Central memory CD4-positive, alpha-beta T cell (primary cell): ENCODE data around the gene PTOV1.
A peak's percentile ranks its signal among the peaks of the same experiment; 100 is the strongest.

Experiments
- DNase-seq: peaks from one replicate; pipeline ENCODE4 v3.0.0; 2022

PTOV1 gene

DNA sequence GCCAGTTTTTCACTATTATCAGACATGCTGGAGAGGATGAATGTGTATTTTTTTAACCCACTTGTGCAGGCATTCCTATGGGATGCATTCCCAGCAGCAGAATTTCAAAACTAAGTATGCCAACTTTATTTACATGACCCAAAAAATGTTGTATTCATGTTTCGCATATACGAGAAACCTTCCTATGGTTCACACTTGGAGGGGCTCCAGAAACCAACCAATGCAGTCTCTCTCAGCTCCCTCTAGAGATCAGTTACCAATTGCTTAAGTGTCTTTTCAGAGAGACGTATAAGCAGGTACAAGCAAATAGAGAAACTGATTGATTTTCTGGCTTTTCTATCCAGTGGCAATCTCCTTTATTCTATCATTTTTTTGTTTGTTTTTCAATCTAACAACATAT lies 5.5 kb upstream of the PTOV1 start:
- DNase-seq = no peak

DNA sequence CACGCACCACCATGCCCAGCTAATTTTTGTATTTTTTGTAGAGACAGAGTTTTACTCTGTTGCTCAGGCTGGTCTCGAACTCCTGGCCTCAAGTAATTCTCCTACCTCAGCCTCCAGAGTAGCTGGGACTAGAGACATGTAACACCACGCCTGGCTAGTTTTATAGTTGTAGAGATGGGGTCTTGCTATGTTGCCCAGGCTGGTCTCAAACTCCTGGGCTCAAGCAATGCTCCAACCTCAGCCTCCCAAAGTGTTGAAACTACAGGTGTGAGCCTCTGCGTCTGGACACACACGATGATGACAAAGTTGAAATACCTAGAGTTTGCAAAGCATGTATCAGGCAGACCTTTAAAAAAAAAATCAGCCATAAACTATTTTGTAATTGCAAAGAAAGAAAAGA lies 4.6 kb upstream of the PTOV1 start:
- DNase-seq = no peak

DNA sequence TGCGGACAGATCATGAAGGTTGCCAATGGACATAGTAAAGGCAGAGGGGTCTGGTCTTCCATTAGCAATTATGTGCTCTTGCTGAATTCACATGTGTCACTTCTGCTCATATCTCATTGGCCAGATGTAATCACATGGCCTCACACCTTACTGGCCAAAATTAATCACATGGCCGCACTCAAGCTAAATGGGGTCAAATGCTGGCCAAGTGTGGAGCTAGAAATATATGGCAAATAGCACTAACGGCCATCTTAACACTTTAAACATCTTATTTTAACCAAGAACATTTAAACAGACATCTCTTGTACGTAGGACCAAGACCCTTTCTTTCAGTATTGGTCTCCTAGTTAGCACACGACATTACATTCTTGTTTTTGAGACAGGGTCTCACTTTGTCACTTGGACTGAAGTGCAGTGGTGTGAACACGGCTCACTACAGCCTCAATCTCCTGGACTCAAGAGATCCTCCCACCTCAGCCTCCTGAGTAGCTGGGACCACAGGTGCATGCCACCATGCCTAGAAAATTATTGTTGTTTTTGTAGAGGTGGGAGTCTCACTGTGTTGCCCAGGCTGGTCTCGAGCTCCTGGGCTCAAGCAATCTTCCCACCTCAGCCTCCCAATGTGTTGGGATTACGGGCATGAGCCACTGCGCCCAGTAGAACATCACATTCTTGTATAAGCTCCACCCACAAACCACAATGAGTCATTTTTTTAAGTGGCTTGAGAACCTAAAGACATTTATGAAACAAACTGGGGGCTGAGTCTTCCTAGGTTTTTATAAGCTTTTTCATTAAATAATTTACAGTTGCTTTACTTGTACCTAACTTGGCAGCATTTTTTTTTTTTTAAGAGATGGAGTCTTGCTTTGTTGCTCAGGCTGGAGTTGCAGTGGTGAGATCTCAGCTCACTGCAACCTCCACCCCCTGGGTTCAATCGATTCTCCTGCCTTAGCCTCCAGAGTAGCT lies 2.9 kb upstream of the PTOV1 start:
- peak; percentile 23 for DNase-seq

DNA sequence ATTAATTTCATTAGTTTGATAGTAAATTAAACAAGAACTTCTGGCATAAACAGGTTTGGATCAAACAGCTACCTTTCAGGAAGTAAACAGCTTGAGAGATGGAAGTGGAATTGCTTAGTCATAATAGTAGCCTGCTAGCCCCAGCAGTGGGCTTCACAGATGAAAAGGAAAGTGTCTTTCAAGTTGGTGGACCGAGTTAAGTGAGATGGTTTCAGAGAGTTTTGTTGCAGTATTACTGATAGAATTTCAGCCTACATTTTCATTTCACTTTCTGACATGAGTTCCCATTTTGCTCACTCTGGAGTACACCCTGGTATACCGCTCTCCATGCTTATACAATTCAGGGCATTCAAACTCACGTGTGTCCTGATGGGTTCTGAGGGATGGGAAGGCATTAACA lies 2.0 kb upstream of the PTOV1 start:
- DNase-seq = no peak

DNA sequence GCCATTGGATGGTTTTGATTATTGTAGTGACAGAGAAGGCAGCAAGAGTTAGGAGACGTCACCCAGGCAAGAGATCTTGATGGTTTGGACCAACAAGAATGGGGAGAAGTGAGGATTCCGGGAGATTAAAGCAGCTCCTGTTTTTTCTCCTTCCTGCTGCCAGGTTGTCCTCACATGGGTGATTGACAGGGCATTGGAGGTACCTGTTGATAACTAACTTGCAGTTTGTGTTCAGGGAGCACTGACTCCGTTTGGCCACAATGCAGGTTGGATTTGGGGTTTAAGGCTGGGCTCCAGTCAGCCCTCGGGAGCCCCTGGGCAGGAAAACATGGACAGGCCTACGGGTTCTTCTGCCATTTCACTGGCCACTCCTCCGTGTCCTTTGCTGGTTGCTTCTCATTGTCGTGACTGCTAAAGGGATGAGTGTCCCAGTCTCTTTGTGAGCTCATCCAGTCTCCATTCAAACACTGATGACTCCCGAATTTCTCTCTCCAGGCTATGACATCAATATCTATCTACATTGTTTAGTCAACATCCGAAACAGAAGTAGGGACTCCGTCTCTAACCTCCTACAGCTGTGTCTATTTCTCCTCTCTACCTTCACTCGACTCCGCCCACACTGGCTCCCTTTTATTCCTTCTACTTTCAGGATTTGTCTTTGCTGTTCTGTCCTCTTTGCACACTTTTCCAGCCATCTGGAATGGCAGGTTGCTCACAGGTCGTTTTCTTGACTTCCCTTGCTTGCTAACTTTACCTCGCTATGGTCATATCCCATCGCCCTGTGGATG lies 1.3 kb upstream of the PTOV1 start:
- no peak for DNase-seq

DNA sequence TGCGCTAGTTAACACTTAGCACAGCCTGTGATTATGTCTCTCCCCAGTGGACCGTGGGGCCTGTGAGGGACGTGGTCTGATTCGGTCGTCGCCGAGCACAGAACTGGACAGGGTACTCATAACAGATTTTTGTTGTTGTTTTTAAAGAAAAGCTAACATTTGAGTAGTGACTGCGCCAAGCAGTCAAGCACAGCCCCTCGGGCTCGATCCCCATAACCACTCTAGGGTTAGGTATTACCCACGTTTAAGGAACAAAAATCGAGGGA lies 805 bp upstream of the PTOV1 start:
- DNase-seq = no peak

DNA sequence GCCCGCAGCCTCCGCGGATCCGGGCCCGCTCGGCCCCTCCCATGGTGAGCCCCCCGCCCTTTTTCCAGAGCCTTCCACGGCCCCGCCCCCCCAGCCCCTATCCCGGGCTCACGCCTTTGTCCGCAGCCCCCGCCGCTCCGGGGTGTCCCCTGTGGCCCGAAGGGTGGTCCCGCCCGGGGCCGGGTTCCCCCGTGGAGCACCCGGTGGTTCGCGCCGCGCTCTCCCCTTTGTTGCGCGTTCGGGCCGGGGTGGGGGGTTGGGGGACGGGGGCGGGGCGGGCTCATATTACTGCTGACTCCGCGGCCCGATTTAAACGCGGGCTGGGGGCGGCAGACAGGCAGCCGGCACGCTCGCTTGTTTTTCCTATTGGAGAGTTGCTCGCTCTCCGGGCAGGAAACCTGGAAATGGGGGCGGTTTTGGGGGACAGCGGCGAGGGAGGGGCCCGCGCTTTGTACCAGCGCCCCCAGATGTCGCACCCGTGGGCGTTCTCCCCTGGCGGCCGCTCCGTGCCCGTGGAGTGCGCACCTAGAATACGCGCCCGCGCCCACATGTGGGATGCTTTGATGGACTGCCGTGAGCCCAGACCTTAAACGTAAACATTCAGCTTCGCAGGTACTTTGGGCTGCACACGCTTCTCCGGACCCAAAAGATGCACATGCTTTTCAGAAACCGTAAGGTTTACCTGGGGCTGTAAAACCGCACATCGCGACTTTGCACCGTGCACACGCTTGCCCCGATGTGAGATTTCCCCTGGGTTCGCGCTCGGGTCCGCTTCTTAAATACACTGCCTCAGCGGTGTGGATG lies 699 bp downstream of the PTOV1 start:
- peak; percentile 18 for DNase-seq

DNA sequence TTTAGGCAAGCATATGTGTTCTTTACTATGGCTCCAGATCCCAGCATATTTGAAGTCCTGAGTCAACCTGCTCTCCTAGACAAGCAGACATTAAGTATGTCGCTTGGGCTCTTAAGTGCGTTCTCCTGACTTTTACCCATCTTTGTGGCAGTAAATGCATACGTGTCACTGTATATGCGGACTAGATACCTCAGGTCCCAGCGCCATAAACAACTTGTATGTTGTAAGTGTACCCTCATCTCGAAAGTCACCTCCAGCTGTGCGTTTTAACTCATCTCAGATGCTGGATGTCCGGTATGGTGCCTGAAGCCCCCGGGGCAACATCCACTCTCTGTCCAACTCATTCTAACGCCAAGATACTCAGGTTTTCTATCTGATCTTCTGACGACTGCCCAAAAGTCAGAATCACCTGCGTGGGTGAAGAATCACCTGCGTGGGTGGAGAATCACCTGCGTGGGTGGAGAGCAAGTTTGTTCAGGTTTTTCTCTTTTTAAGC lies 1.7 kb downstream of the PTOV1 start:
- DNase-seq = no peak

DNA sequence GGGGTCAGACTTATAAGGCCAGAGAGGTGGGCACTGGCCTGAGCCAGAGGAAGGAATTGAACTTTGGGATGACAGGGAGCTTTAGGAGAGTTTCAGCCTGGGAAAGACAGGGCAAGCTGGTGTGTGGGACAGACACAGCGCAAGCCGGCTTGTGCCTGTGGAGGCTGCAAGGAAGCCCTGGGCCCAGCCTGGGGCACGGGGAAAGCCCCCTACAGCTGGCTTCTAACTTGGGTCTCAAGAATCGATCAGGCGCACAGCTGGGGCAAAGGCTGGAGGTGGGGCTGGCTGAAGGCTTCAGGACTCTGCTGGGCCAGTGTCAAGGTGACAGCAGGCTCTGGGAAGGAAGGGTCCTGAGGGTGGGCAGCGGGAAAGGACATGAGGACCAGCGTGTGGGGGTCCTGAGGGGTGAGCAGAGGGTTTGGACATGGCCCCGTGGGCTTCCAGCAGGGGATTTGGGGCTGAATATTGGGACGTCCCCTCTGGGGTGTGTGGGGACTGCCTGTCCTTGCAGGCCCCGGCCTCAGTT lies 3.0 kb downstream of the PTOV1 start:
- DNase-seq = no peak

DNA sequence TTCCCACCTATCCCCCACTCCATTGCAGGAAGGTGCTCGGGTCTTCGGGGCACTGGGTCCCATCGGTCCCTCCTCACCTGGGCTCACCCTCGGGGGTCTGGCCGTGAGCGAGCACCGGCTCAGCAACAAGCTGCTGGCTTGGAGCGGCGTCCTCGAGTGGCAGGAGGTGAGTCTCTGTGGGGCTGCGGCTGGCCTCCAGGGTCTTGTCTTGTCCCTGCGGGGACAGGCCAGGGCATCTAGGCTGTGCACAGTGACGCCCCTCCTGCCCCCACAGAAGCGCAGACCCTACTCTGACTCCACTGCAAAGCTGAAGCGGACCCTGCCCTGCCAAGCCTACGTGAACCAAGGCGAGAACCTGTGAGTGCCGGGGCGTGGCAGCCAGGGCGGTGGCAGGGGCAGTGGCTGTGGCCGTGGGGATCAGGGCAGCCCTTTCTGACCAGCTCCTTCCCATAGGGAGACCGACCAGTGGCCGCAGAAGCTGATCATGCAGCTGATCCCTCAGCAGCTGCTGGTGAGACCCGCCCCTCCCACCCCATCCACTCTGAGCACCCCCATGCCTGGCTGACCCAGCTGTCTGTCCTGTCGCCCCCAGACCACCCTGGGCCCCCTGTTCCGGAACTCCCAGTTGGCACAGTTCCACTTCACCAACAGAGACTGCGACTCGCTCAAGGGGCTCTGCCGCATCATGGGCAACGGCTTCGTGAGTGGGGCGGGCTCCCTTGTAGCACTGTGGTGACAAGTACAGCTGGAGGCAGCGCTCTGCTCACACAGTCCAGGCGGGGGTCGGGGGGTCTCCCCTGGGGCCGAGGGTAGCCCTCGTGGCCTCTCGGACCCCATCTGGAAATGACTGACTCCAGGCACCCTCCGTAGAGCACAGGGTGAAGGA lies 3.7 kb downstream of the PTOV1 start:
- no peak for DNase-seq

DNA sequence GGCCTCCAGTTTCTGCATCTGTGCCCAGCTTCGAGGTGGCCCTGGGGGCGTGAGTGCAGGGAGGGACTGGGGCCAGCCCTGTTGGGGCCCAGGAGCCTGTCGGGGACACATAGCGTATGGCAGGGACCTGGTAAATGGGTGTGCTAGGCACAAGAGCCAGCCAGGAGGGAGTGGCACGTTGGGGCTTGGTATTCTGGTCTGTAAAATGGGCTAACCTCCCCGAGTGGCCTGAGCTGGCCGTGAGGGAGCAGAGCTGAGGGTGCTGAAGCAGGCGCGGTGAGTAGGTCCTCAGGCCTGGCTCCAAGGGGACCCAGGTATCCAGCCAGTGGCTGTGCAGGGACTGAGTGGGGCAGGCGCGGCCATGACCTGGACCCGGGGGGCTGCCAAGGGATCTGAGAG lies 4.3 kb downstream of the PTOV1 start:
- DNase-seq = no peak

DNA sequence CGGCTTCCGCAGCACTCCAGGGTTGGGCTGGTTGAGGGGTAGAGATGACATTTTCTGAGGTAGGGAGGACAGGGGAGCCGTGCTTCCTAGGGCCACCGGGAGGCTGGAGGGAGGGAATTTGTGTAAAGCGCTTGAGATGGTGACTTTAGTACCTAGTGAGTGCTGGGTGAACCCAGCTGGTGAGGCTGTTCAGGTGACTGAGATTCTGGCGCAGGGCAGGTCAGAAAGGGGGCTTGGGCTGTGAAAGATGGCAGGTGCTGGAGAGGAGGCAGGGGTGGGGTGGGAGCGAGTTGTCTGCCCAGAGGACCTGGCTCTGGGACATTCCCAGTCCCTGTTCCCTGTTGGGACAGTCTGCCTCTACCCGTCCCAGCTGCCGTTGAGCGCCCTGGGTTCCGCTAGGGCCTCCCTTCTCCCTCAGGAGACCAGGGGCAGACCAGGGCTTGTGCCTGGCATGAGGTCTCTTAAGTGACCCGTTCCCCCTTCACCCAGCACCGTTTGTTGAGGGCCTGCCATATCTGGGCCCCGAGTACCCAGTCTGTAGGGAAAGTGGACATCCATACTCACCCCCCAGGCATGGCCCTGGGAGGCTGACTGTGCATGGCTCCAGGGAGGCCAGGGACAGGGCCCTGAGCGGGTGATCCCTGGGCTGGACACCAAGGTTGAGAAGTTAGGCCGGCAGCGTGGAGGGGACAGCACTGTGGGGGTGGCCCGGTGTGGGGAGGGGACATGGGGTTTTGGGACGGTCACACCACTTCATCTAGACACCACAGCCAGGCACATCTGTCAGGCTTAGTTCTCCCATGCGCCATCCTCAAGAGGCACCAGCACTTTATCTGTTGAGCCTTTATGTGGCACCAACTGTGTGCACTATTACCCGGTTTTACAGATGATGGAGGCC lies 5.0 kb downstream of the PTOV1 start:
- DNase-seq = no peak

DNA sequence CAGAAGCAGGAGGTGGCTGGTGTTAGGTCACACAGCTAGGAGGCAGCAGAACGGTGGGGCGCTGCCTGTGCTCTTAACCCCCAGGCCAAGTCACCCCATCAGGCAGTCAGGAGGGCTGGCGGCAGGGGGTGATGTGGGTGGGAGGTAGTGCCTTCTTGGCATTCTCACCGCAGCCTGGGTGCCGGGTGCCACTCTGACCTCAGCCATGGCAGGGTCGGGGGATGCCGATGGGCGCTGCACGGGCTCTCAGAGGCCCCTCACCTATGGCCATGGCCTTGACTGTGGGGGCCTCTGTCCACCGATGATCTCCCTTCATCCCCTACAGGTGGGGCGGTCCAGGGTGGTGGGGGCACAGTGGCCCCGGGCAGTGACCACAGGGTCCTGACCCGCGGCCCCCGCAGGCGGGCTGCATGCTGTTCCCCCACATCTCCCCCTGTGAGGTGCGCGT lies 5.6 kb downstream of the PTOV1 start:
- DNase-seq = no peak

DNA sequence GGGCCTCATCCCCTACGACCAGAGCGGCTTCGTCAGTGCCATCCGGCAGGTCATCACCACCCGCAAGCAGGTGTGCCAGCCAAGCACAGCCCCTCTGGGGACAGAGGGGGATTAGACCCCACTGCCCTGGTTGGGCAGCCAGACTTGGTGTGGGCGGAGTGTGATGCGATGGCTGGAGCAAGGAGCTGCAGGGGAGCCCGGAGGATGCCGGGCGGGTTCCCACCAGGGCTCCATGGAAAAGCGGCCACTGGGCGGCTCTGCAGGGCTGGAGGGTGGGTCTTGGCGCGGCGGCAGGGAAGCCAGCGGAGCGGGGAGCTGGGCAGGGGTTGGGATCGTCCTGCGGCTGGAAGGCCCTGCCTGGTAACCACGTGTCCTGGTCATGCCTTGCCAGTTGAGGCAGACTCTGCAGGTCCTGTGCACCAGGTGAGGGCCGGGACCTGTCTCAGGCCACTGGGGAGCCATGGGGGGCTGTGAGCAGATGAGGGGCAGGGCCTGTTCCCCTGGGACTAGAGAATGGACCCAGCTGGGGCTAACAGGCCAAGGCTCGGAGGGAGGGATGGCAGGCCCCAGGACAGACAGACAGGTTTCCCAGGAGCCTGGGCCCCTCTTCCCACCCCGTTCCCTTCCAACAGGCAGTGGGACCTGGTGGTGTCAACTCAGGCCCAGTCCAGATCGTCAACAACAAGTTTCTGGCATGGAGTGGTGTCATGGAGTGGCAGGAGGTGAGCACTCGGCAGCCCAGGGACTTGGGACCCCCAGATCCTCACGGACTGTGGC lies 6.3 kb downstream of the PTOV1 start:
- no peak for DNase-seq

DNA sequence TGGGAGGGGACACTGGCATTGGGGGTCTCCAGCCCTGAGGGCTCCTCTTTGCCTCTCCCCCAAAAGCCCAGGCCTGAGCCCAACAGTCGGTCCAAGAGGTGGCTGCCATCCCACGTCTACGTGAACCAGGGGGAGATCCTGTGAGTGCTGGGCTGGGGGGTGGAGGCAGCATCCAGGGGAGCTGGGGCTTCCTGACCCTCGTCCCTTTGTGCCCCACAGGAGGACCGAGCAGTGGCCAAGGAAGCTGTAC lies 6.8 kb downstream of the PTOV1 start:
- no peak for DNase-seq

DNA sequence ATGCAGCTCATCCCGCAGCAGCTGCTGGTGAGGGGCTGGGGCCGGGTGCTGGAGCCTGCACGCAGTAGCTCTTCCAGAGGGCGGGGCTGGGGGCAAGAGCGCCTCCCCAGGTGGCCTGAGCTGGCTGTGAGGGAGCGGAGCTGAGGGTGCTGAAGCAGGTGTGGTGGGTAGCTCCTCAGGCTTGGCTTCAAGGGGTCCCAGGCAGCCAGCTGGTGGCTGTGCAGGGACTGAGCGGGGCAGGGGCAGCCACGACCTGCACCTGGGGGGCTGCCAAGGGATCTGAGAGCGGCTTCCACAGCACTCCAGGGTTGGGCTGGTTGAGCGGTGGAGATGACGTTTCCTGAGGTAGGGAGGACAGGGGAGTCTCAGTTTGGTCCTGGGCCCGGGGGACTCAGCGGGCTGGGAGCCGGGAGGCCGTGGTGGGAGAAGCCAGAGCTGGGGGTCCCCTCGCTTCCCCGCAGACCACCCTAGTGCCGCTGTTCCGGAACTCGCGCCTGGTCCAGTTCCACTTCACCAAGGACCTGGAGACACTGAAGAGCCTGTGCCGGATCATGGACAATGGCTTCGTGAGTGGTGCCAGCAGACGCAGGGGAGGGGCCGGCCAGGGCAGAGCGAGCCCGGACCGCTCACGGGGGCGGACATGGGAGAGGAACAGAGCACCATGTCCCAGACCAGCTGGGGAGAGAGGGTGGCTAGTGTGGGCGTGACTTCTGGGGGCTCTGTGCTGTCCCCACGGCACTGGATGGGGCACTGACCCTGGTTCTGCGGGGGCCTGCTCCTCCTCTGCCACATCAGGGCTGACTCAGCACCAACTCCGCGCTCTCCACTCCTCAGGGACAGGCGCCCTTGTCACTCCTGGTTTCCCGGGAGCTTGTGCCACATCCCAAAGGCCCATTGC lies 7.4 kb downstream of the PTOV1 start:
- no peak for DNase-seq

DNA sequence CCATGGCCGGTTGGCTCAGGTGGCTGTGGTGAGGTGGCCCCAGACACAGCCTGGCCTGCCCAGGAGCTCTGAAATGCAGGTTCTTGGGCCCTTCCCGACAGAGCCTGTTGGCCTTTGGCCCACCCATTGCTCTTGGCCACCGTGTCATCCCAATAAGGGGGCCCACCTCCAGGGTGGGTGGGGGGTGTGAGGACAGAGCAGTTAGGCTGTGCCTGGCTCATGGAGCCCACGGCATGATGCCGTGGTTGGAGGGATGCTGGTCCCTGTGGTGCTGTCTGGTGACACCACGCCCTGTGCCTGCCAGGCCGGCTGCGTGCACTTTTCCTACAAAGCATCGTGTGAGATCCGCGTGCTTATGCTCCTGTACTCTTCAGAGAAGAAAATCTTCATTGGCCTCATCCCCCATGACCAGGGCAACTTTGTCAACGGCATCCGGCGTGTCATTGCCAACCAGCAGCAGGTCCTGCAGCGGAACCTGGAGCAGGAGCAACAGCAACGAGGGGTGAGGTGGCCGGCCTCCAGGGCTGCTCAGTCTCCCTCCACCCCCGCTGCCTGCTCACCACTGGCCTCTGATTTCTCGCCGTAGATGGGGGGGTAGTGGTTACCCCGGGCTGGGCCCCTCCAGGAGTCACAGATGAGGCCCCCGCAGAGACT lies 8.8 kb downstream of the PTOV1 start:
- no peak for DNase-seq

DNA sequence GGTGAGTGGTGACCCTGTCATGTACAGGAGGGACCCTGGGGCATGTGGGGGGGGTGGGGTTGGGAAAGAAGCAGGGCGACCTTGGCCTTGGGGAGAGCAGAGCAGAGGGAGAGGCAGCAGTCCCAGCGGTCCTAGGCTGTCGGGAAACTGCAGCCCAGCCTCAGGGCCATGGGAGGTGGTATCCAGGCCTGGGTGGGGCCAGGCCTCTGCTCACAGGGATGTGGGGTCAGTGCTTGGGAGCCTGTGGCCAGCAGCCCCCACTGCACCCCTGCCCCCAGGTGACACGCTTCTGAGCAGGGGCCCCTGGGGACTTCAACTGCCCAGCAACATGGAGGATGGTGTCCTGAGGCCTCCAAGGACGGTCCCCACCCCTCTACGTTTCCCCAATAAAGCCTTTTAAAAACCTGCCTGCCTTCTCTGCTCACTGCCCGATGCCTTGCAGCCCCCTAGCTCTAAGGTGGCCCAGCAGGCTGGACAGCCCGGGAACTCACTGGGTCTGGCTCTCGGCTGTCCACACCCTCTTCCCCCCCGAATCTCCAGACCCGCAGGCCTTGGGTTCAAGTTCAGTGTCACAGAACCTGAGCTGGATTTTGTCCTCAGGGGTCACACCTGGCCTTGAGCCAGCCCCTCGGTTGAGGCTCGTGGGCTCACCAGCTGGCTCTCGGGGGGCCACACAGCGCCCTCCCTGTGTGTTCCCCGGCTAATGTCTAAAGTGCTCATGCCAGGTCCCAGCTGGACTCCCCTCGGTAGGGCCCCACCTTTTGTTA lies 9.6 kb downstream of the PTOV1 start:
- no peak for DNase-seq
